Posterior vena cava (tissue), 2 donors: ENCODE data around the gene IMMP2L. TPM values are rescaled to one million over a fixed set of nuclear protein-coding genes. Genes with fewer than 3 reads are reported as not detected.
"Not testable (repeated sequence)": the region's sequence is repeated elsewhere in the genome, so short reads cannot be mapped to it uniquely, and the experiment has no call there.

Experiments used
- DNase-seq: peaks from one replicate; pipeline ENCODE4 v3.0.0-alpha.2; 2020; ENCODE audit warnings: low spot score
- intact Hi-C, 2 donors: fragments of 100-400 bp; cut with DNase I; formaldehyde crosslinking; loops; one replicate each; pipeline versions ENCODE4 v1.14.1 to v1.14.2; 2022 to 2023
- total RNA-seq, 2 donors: library from RNA; stranded (reverse); fragmentation: NEBNext Ultra II Directional; extraction: Animal tissue kit (Norgen Biotek cat#: 25700); gene quantifications; one replicate each; pipeline ENCODE4 v1.2.1, GENCODE V29; 2021
- donor health status: DM: yes; HTN: yes; CAD: no.
- donor health status: DM: yes; HTN: yes; CAD: no.

Gene IMMP2L
- total RNA-seq, 2 donors from 2014 or later = 15.9 to 20.5 TPM

DNA sequence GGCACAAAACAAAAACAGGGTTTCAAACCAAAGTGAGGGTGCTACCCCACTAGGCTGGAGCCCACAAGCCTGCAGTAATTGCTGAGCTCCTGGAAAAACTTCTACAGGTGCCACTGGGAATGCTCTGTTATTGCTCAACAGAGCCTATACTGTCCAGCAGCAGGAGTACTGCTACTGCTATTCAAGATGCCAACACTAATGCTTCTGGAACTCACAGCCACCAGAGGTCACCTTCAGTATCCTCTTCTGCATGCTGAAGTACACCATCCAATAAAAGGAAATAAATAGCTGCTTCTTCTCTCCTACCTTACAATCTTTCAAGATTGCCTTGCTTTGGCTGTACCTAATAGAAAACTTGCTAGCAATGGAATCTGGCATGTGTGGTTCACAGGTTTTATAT lies 249.3 kb downstream of the IMMP2L start:
- intact Hi-C loops = no loop called here
- no peak for DNase-seq

DNA sequence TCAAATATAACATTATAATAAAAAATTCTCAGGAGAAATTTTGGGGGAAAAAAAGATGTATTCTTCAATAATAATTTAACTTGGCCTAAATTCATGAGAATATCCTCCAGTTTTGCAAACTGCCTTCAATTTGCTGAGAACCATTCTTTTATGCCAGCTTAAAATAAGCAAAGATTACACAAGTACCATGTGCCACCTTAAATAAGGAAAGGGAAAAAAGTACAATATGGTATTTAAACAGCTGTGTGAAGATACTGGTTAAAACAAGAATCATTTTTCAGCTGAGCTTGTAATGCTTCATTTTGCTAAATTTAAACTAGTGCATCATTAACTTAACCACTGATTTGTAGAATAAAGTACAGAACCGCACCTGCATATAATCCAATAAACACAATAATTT lies 253.6 kb downstream of the IMMP2L start:
- intact Hi-C loops = no loop called here
- no peak for DNase-seq

DNA sequence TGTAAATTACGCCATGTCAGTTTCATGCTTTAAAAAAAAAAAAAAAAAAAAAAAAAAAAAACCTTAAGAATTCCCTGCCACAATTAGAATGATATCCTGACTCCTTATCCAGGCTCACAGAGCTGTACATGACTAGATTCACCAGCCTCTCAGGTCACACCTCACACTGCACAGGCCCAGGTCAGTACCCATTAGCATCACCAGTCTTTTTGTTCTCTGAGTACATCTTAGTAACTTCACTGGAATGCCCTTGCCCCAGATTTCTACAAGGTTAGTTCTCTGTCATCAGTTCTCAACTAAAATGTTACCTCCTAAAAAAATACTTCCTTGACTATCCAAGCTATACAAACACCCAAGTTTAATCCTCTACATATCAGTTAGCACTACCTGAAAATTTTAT lies 260.4 kb downstream of the IMMP2L start:
- DNase-seq = no peak
- intact Hi-C loops = no loop called here

DNA sequence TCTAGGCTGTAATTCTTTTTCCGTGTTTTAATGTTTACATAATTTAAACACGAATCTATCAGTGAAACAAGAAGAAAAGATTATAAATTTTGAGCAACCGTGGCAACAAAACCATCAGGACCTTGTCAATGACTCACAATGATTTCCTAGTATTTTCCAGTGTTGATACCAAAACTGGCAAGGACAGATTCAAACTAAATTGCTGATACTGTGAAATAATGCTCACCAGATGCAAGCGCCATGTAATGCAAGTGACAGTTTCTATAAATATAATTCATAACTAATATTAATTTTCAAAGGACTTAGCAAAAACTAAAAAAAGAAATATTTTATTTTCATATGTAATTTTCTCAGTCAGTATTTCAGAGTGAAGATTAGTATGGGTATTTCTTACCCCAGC lies 267.8 kb downstream of the IMMP2L start:
- DNase-seq = no peak
- intact Hi-C loops = no loop called here

DNA sequence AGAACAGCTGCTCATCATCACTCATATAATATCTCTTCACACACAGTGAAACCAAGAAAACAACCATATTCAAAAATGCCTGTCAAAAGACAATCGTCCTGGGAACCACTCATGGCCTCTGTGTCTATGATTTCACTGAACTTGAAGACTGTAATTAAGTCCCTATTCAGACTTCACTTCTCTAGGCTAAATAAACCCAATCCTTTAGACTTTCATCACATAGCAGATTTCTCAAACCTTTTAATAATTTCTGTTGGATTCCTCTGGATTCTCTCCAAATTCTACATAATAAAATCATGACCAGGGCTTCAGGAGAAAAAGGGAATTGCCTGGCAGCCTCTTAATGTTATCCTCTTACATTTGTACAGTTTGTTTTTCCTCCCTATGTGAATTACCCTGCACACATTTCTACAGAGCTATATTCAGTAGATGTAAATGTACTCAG lies 270.2 kb downstream of the IMMP2L start:
- DNase-seq = no peak
- intact Hi-C loops = no loop called here

DNA sequence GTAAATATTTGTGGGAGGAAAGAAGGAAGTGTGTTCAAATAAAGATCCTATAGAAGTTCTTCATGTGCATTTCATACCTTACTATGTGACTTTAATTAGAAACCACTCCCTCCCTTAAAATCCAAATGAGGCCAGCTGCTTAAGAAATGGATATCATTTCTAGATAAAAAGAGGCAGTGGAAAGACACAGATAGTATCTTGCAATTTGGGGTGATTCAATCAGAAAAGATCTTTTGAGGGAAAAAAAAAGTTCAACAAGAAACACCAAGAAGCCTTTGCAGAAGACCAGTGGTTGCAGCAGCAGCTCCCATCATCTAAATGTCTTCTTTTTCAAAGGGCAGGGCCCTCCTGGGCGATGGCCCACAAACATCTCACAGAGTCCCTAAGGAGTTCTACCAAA lies 271.3 kb downstream of the IMMP2L start:
- intact Hi-C loops = no loop called here
- DNase-seq = no peak

DNA sequence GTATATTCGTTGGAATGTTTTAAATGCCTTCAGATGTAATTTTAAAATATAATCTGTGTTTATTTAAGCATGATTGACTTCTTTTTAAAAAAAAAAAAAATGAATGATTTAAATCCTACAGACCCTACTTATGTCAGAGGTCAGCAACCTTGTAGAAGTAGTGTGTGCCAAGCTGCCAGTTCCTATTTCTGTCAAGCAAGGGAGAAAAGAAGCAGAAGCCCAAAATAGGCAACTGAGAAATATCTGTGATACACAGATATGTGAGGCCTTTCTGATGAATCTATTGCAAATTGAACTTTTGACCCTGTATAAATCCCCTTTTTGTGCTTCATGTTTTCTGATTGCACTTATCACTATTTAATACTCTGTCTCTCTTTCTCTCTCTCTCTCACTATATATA lies 271.9 kb downstream of the IMMP2L start:
- intact Hi-C loops = no loop called here

DNA sequence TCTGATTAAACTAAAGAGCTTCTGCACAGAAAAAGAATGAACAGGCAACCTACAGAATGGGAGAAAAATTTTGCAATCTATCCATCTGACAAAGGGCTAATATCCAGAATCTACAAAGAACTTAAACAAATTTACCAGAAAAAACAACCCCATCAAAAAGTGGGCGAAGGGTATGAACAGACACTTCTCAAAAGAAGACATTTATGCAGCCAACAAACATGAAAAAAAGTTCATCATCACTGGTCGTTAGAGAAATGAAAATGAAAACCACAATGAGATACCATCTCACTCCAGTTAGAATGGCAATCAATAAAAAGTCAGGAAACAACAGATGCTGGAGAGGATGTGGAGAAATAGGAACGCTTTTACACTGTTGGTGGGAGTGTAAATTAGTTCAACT lies 273.9 kb downstream of the IMMP2L start:
- intact Hi-C loops, DNase-seq: not testable (repeated sequence)

More for the DNA sequence above, 271.9 kb downstream of the IMMP2L start:
- no peak for DNase-seq

DNA sequence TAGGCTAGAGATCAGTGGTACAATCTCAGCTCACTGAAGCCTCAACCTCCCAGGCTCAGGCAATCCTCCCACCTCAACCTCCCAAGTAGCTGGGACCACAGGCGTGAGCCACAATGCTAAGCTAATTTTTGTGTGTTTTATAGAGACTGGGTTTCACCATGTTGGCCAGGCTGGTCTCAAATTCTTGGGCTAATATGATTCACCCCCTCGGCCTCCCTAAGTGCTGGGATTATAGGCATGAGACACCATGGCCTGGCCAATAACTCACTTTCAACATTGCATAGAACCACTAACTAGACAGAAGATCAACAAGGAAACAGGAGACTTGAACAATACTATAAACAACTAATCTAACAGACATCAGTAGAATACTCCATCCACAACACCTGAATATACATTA lies 279.7 kb downstream of the IMMP2L start:
- no peak for DNase-seq

DNA sequence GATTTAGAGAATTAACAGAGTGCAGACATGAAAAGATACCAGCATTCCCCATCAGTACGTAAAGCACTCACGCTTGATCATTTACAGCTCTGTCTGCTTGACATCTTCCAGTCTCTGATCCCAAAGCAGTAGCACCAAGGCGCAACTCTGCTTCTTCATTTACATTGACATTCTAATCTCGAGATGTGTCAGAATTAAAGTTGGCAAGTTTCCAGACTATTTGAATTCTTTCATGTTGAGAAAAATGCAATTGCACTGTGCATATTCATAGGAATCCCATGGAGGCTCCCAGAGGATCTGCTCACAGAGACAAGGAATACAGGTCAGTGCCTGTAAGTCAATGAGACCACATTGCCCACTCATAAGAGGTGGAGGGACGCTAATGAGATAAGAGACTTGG lies 287.4 kb downstream of the IMMP2L start:
- intact Hi-C loops = no loop called here
- no peak for DNase-seq

More for the DNA sequence above, 279.7 kb downstream of the IMMP2L start:
- intact Hi-C loops = no loop called here

DNA sequence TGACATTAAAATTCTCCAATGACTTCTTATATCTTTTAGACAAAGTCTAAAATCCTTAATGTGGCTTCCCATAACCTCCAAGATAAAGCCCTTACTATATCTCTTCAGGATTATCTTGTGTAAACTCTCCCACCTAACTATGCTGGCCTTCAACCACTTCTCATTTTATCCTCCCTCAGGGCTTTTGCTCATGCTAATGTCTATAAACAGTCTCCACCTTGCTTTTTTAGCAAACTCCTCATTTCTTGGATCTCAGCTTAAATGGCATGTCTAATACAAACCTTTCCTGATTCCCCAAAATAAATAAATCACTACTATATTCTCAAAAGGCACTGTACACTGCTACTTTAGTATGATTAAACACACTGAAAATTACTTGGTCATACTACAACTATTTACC lies 290.2 kb downstream of the IMMP2L start:
- DNase-seq = no peak
- intact Hi-C loops = no loop called here

DNA sequence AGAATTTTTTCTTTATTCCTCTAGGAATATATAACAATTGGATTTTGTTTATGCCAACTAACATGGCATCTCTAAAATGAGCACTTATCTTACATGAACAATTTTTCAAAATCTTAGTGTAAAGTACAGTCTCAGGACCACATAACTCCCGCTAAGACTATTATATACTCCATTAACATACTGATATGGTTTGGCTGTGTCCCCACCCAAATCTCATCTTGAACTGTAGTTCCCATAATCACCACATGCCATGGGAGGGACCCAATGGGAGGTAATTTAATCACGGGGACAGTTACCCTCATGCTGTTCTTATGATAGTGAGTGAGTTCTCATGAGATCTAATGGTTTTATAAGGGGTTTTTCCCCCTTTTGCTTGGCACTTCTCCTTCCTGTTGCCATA lies 291.5 kb downstream of the IMMP2L start:
- intact Hi-C loops, DNase-seq: not testable (repeated sequence)

DNA sequence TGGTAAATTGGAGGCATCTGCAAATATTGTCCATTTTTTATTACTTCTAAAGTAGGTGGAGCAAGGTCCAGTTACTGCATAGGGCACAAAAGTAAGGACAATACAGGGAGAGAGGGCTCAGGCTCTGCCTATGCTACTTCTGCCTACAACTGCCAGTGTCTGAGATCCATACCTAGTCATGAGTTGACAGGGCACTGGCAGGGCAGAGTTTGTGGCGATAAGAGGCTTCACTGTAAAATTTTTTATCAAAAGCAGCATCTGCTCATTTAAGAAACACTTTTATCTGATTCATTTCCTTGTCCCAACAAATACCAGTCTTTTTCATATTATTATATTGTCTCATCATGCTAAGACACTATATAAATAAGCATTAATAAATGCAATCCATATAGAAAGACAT lies 293.4 kb downstream of the IMMP2L start:
- no peak for DNase-seq
- intact Hi-C loops = no loop called here

DNA sequence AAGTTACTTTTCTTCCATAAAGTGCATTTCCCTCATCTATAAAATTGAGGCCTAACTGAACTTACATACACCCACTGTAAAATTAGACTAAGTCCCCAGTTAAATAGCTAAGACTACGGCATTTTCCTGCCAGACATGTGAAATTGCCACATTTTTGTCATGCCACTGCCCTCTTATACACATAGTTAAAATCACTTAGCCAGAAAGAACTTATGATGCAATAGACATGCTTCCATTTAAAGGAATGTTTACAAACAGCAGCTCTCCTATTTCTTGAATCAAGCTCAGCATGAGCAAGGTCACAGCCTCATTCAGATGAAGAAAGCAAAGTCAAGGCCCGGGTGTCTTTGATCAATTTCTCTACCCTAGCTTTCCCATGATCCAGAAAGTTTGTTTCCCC lies 295.7 kb downstream of the IMMP2L start:
- no peak for DNase-seq
- intact Hi-C loops = no loop called here

DNA sequence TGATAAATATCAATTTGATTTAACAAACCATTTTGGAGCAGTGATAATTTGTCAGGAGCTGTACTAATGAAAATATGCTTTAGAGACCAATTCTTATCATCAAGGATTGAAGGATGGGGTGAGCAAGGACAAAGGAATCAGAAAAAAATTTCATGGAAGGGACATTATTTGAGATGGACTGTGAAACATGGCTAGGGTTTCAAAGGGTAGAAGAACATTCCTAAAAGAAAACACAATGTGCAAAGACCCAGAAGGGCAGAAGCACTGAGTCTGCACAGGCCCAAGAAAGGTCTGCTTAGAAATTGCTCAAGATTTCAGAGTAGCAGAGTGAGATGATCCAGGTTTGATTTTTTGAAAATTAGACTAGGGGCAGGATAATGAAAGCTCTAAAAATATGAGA lies 296.9 kb downstream of the IMMP2L start:
- intact Hi-C loops = no loop called here
- no peak for DNase-seq

DNA sequence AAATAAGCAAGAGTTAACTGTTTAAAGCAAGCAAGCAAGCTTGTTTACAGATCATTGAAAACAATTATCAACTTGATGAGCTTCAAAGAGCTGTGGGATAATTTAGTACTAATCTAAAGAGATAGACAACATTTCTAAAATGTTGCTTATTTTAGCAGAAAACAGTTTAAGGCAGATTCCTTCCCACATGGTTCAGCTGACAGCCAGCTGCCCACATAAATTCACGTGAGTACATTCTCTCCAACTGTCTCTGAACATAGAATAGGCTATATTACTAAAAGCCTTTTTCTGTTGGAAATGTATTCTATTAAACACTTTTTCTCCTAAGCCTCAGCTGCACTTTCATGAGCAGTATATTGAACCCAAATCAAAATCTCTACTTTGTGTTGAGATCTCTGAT lies 297.3 kb downstream of the IMMP2L start:
- DNase-seq = no peak
- intact Hi-C loops = no loop called here

DNA sequence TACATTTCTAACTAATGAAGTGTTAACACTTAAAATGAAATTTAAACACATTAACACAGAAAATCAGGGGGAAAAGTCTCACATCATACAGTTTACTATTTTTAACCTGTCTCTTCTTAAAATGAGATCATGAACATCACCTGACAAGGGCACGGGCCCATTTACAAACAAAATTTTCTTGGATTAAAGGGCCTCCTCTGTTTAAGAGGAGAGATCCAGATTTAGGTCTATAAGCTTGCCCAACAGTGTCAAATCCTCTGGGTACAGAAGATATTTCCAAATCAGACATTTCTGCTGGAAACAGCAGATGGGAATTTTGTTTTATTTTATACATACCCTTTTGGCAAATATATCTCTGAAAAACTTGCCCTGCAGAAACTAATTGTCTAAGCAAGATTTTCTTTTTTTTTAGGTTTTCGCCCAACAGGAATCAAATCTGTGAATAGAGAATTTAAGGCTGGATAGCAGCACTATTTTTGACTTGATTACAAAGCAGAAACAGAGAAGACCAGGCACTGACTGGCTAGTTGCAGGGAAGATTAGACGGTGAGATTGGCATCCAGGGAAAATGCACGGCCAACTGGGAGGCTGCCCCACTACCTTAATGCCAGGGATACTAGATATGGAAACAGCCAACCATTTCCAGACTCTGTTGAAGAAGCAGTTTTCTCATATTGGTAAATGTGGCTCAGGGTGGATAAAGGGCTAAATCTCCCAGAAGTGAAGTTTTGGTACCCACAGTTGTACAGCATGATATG lies 298.0 kb downstream of the IMMP2L start:
- intact Hi-C loops = no loop called here
- DNase-seq = peak; percentile 42

DNA sequence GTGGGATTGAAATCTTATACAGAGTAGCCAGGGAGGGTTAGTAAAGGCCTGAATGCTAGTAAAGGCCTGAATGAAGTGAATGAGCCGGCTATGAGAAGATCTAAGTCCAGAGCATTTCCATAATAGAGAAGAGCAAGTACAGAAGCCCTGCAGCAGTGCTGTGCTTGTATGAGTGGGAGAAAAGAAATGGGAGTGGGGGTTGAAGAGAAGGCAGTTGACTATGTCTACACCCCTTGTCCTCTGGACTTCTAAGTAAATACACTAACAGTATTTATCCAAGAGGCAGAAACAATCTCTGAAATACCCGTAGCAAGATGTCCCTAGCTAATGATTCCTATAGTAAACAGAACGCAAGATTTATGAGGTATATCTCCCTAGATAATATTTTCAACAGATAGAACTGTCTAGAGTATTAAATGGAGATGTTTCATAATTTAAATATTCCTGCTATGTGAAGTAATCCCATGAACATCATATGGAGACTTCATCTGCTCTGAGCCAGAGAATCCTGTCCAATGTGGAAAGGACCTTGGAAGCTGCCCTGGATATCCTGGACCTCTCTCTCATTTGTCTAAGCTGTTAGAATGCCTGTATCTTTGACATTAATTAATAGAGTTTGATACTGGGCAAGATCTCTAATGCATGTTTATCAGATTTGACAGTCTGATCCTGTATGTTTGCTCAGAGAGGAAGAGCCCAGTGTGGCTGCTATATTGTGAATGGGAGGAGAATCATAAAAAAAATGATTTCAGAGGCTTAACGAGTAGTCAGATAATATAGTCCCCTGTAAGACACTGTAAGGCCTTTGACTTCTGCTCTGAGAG lies 299.8 kb downstream of the IMMP2L start:
- intact Hi-C loops = no loop called here
- DNase-seq = no peak

DNA sequence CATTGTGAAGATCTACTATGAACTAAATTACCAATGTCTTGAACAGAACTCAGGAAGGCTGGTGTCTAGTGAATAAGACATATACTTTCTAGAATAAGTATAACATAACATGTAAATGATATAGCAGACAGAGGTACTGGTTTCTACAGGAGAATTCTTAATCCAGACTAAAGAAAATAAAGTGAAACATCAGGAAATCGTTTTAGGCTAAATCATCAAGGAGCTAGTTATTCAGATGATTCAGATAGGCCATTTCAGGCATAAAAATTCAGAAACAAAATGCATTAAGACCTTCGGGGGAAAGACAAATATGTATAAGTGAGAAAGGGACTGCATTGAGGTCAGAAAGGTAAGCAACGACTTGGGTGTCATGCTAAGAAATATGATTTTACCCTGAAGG lies 300.8 kb downstream of the IMMP2L start:
- no peak for DNase-seq
- intact Hi-C loops = no loop called here

DNA sequence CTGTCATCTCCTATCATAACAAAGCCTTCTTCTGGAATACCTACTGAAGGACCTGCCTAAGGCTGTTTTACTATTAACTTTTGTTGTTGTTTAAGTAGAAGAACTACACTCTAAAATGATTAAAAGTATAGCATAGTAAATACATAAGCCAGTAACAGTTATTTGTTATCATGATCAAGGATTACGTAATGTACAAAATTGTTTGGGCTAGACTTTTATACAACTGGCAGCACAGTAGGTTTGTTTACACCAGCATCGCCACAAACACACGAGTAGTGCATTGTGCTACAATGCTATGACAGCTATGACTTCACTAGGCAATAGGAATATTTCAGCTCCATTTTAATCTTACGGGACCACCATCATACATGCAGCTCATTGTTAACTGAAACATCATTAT lies 302.3 kb downstream of the IMMP2L start:
- intact Hi-C loops = no loop called here

DNA sequence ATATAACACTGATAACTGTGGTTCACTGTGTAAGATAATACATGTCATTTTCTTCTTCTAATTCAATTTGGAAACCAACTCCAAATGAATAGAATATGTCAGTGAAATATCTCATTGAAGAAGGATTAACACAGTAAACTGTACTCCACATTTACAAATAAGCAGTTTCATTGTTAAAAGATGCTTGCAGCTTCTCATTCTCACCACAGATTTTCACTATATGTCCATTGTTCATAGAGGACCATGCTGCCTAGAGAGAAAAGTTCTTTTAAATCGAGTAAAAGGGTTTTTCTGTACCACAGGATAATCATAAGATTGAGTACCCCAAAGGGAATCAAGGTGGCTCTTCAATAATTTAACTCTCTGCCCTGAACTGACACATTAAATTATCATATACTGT lies 305.9 kb downstream of the IMMP2L start:
- no peak for DNase-seq
- intact Hi-C loops = no loop called here

More for the DNA sequence above, 302.3 kb downstream of the IMMP2L start:
- no peak for DNase-seq
